DND-41 (cell line): ENCODE results near the gene HOXC5.

Experiments
- ATAC-seq: fragments of 200-7000 bp; cut with Tn5 transposase; 3 replicates; pipeline ENCODE4 v1.9.1; 2021; ENCODE audit warnings: low read depth; ENCODE audit not compliant: insufficient read depth
- DNase-seq: peaks from one replicate; pipeline ENCODE4 v3.0.0-alpha.2; 2020
- H2AFZ ChIP-seq: 2 replicates; pipeline ENCODE4 v1.6.0; 2012; ENCODE audit warnings: low read depth, low read length
- H3K27ac ChIP-seq: 2 replicates; pipeline ENCODE4 v1.5.1; 2012; ENCODE audit warnings: low read length, inconsistent platforms
- H3K27me3 ChIP-seq: fragments of 200-600 bp; sonication (generic); 2 replicates; pipeline ENCODE4 v1.6.0; 2012; ENCODE audit warnings: low read length, mild to moderate bottlenecking, inconsistent platforms; ENCODE audit not compliant: insufficient read depth, poor library complexity
- H3K36me3 ChIP-seq: 2 replicates; pipeline ENCODE4 v1.5.1; 2012; ENCODE audit warnings: low read length, inconsistent platforms; ENCODE audit not compliant: insufficient read depth
- H3K4me1 ChIP-seq: 2 replicates; pipeline ENCODE4 v1.5.1; 2012; ENCODE audit warnings: mild to moderate bottlenecking, low read length; ENCODE audit not compliant: insufficient read depth
- H3K4me2 ChIP-seq: 2 replicates; pipeline ENCODE4 v1.6.0; 2012; ENCODE audit warnings: mild to moderate bottlenecking, moderate library complexity, low read length, inconsistent platforms; ENCODE audit not compliant: insufficient read depth
- H3K4me3 ChIP-seq, 2 experiments: fragments of 200-600 bp in 1 of 2; shearing (Covaris generic) in 1 of 2; 2 replicates each; pipeline ENCODE4 v1.5.1; 2012 to 2016; ENCODE audit warnings: inconsistent platforms in 2 of 2, low read length in 2 of 2, mild to moderate bottlenecking in 2 of 2, low read depth in 1 of 2, moderate library complexity in 1 of 2
- H3K79me2 ChIP-seq: 2 replicates; pipeline ENCODE4 v1.6.0; 2012; ENCODE audit warnings: low read length, inconsistent platforms; ENCODE audit not compliant: insufficient read depth
- H3K9ac ChIP-seq: 2 replicates; pipeline ENCODE4 v1.6.0; 2012; ENCODE audit warnings: low read depth, mild to moderate bottlenecking, inconsistent platforms, low read length, moderate library complexity
- H3K9me3 ChIP-seq: 2 replicates; pipeline ENCODE4 v1.5.1; 2012; ENCODE audit warnings: low read length, moderate library complexity, mild to moderate bottlenecking, inconsistent platforms; ENCODE audit not compliant: insufficient read depth, severe bottlenecking
- H4K20me1 ChIP-seq: 2 replicates; pipeline ENCODE4 v1.6.0; 2012; ENCODE audit warnings: low read length; ENCODE audit not compliant: insufficient read depth
- EZH2 ChIP-seq: IDR thresholded peaks from 3 replicates; pipeline ENCODE4 v1.6.1; 2012; ENCODE audit warnings: borderline replicate concordance, low read depth, mild to moderate bottlenecking, moderate library complexity, low read length, inconsistent platforms; ENCODE audit not compliant: severe bottlenecking
- TF ChIP-seq, protein P1 (sequence below): IDR thresholded peaks from 2 replicates; pipeline ENCODE4 v1.5.1; 2012; ENCODE audit warnings: borderline replicate concordance, low read length, moderate library complexity, mild to moderate bottlenecking; ENCODE audit not compliant: poor library complexity, severe bottlenecking; ENCODE audit errors: extremely low read depth

HOXC5 gene

DNA sequence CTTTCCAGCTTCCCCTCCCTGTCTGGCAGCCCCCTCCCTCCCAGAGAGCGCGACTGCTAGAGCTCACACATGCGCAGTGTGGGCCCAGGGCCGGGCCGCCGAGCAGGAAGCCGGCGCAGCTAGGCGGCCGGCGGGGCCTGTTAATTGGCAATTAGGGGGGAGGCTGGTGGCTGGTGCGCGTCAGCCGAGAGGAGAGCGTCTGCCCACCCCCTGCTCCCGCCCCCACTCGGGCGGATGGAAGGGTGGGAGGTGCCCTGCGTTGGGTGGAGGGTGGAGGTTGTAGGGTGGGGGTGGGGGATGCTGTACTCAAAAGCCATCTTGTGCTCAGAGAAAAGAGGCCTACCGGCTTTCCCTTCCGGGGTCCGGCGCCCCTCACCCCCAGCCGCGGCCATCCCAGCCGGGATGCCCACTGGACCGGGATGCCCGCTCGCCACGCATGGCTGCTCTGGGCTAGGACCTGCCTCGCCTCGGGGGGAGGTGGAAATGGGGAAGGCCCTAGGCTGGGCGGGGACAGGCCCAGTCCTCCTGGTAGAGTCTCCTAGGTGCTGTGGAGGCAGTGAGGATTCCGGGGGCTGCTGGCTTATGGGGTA, 14.9 kb upstream of the HOXC5 start:
- Histone ChIP-seq H3K79me2 (0 out of 2 replicates have a peak, but pooled peaks cover 3% of the 10 kb centered on the region), H3K4me3 (peak overlapping the region; percentile 39 to 63; a peak in 3 of 4 replicates), H2AFZ (peak overlapping the region; percentile 94), H3K9me3 (no peaks in the 10 kb centered on the region), H3K36me3 (no peaks in the 10 kb centered on the region), H3K4me1 (peaks cover 17% of the 10 kb centered on the region), H3K4me2 (peak overlapping the region; percentile 73), H3K9ac (peak overlapping the region; percentile 87), H3K27ac (peak overlapping the region; percentile 95), H4K20me1 (no peaks in the 10 kb centered on the region), H3K27me3 (peaks cover 44% of the 10 kb centered on the region)
- ATAC-seq: peak; percentile 92
- DNase-seq: peak; percentile 98
- TF ChIP-seq EZH2: no peak
- TF ChIP-seq, protein P1, sequence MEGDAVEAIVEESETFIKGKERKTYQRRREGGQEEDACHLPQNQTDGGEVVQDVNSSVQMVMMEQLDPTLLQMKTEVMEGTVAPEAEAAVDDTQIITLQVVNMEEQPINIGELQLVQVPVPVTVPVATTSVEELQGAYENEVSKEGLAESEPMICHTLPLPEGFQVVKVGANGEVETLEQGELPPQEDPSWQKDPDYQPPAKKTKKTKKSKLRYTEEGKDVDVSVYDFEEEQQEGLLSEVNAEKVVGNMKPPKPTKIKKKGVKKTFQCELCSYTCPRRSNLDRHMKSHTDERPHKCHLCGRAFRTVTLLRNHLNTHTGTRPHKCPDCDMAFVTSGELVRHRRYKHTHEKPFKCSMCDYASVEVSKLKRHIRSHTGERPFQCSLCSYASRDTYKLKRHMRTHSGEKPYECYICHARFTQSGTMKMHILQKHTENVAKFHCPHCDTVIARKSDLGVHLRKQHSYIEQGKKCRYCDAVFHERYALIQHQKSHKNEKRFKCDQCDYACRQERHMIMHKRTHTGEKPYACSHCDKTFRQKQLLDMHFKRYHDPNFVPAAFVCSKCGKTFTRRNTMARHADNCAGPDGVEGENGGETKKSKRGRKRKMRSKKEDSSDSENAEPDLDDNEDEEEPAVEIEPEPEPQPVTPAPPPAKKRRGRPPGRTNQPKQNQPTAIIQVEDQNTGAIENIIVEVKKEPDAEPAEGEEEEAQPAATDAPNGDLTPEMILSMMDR: no peak

DNA sequence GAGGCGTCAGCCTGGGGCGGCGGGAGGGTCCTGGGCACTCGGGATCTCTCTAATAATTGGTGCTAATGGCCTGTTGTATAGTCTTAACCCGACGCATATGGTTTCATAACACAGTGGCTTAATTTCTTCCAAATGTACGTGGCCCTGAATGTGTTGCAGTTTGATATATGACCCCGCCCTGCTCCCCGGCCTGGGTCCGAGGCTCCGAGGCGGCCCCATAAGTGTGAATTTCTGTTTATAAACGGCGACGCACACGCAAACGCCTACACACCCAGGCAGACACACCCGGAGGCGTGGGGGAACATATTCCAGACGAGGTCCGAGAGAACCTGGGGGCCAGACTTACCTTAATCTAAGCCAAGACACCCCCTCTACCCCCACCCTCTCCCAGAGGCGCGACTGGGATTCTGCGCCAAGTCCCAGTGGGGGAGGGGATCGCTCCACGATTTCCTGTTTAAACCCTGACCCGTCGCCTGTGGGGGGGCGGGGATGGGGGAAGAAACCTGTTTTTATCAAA, 14.3 kb upstream of the HOXC5 start:
- H3K4me2 ChIP-seq: peak overlapping the region; percentile 73
- peak overlapping the region; percentile 94 for H2AFZ ChIP-seq
- peak overlapping the region; percentile 39 to 63; a peak in 3 of 4 replicates for H3K4me3 ChIP-seq
- H3K27ac ChIP-seq: peak overlapping the region; percentile 95
- no peaks in the 10 kb centered on the region for H3K36me3 ChIP-seq
- TF ChIP-seq EZH2: no peak
- TF ChIP-seq, protein P1: no peak
- ATAC-seq: no peak
- no peaks in the 10 kb centered on the region for H3K9me3 ChIP-seq
- peaks cover 44% of the 10 kb centered on the region for H3K27me3 ChIP-seq
- H3K79me2 ChIP-seq: 0 out of 2 replicates have a peak, but pooled peaks cover 3% of the 10 kb centered on the region
- DNase-seq: no peak
- no peaks in the 10 kb centered on the region for H4K20me1 ChIP-seq
- H3K9ac ChIP-seq: peak overlapping the region; percentile 87
- H3K4me1 ChIP-seq: peaks cover 17% of the 10 kb centered on the region

DNA sequence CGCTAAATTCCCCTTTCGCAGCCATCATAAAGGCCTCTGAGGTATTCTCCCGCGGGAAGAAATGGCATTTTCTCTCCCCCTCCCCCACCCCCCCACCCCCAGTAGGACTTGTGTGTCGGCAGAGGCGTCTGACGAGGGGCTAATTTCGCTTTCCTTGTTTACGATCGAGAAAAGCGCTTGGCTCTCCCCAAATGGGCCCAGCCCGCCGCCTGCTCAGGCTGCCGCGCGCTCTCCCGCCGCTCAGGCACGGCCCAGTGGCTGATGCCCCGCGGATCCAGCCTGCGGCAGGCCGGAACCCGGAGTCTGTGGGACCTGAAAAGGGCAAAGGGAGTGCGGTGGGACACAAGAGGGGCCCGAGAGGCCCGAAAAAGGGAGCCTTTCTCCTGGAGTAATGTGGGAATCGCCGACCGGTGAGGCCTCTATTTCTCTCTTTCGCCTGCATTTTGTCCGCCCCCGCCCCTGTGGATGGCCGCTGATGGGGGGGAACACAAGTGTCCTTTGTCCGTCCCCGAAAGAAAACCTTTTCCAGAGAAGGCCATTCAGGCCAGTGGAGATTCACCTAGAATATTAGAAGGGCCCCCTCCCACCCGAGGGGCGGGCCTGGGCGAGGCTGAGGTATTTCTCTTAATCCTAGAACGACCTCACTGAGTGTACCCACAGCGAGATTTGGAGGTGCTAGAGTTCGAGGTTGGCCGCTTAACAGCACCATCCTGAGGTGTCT, 13.6 kb upstream of the HOXC5 start:
- peaks cover 46% of the 10 kb centered on the region for H3K27me3 ChIP-seq

More for the DNA sequence above, 13.6 kb upstream of the HOXC5 start:
- ATAC-seq (no peak), DNase-seq (no peak)
- TF ChIP-seq, protein P1: no peak
- TF ChIP-seq EZH2: no peak
- Histone ChIP-seq H3K79me2 (0 out of 2 replicates have a peak, but pooled peaks cover 3% of the 10 kb centered on the region), H3K4me1 (peaks cover 17% of the 10 kb centered on the region), H3K36me3 (no peaks in the 10 kb centered on the region), H3K4me2 (no peak overlapping the region), H3K9me3 (no peaks in the 10 kb centered on the region), H3K27ac (no peak overlapping the region), H3K4me3 (no peak overlapping the region), H2AFZ (no peak overlapping the region), H3K9ac (no peak overlapping the region), H4K20me1 (no peaks in the 10 kb centered on the region)
